Tongue (tissue), 2 donors: Measurements from ENCODE around the gene UBA1. TPM values are rescaled to one million over a fixed set of nuclear protein-coding genes. Genes with fewer than 3 reads are reported as not detected.

Experiments
- DNase-seq: peaks from one replicate; pipeline ENCODE4 v3.0.0-alpha.2; 2015
- total RNA-seq: library from RNA; depleted of rRNA; stranded (reverse); fragments of >200 nt; gene quantifications from one replicate; pipeline ENCODE4 v1.2.3, GENCODE V29; 2014

Gene UBA1
- total RNA-seq, result 127 TPM

DNA sequence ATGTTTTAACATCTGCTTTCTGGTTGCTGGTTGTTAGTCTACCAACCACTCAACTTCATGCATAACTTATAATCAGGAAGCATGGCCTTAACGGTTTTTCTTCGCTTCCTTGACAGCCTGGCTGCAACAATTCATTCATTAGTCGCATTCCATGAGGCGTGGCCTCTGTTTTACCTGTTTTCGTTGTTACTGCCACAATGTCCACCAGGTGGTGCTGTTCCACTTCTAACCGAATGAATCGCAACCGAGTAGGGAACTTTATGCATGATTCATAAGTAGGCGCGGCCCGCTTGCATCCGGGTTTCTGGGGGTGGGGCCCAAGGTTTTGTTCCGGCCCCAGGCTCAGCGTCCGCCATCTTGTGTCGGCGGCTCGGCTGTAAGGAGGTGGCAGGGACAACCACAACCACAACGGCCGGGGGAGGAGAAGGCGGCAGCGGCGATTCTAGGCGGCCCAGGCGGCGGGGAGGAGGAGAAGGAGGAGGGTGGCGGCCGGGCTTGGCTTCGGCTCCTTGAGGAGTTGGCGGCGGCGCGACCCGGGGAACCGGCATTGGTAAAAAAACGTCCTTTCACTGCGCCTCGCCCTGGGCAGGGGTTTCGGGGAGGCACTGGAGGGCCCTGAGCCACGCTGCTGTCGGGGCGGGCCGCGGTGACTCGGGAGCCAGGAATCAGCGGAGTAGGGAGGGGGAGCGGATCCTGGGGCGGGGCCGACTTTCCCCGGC lies at the start of gene UBA1:
TSS of gene UBA1 (plus strand) at position 355 of the 719 bp plus-strand sequence. CDS start 4,974 bp downstream, outside the sequence.
- peak; percentile 96 for DNase-seq

DNA sequence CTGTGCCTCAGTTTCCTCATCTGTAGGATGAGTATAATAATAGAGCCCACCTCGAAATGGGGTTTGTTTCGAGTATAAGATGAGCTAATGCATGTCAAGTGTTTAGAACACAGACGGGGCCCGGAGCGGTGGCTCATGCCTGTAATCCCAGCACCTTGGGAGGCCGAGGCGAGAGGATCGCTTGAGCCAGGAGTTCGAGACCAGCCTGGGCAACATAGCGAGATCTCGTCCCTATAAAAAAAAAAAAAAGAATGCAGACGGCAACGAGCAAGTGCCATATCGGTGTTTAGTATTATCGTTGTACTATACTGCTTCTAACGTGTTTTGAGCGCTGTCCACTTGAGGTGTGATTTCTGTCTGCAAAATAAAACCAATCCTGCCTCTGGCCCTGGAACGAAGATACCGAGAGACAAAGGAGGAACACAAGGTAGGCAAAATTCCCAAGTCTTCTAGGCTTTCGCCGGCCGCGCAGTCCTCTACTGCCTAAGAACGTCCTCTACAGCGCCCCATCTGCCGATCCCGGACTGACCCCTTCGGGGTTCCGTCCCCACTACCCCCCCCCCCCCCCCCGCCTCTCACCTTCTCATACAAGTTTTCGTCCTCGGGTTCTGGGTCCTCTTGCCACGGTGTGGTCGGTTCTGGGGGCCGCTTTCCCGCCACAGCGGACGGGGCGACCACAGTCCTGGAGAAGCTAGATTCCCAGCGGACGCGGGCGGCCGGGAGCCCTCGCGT lies 49.6 kb upstream of the UBA1 start:
- DNase-seq, result peak; percentile 63

DNA sequence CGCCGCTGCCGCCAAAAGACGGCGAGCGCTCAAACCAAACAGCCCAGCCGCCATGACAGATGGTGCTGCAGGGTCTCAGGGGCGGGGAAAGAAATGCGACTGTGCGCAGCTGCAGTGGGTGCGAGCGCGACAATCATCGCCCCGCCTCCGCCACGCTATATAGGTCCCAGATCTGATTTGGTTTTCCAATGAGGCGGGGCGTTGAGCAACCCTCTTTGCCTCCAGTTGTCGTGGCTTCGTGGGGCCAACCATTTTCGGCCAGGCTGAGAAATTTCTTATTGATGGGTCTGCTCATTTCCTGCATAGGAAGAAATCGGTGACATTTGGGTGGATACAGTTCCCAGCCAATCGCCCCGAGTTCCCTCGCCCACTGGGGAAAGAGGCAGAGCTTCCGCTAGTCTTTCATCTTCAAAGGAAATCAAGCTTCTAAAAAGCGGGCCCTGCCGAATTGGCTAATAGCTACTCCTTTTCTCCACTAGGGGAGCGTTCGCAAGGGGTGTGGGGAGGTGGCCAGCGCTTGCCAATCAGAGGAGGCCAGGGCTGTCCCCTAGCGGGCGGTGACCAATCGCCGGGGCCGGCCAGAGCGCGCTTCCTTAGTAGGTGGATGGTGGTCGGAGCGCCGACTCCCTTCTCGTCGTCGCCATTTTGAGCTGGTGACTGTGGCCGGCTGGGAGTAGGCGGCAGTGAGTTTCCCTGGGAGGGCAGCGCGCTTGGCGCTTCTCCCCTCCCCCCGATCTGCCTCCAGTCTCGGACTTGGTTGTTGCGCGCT lies 48.8 kb upstream of the UBA1 start, which contains the start of the genes NDUFB11 and RBM10:
TSS of gene NDUFB11 (minus strand) at position 77 of the 769 bp plus-strand sequence. CDS start at position 54, 23 bp downstream.
TSS of gene RBM10 (plus strand) at position 596 of the 769 bp plus-strand sequence. CDS start 2,261 bp downstream, outside the sequence.
- peak; percentile 96 for DNase-seq

DNA sequence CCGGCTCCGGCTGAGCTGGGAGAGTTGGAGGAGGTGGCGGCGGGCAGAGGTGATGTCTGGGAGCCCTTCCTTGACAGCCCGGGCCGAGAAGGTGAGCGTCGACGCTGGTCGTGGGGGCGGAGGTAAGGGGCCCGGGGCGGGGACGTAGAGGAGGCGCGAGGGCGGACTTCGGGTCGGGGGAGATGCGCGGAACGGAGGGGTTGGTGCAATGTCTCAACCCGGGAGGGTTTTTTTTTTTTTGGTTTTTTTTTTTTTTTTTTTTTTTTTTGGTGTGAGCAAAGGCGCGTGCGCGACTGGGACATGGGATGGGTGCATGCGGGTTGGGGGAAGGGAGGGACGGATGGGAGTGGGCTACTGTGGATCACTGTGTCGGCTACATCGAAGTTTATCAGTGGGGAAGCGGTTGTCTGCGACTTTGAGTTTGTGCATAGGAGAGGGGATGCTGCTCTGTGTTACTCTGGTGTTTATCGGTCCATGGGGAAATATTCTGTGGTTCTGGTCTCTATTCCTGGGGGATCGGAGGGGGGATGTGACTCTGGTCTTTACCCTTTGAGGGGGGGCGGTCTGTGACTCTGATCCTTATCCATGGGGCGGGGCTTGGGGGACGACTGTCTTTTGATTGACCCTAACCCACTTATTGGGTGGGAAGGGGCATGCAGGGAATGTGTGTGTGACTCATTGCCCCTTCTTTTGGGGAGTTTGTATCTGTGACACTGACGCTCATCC lies 48.1 kb upstream of the UBA1 start:
- DNase-seq, result peak; percentile 8

DNA sequence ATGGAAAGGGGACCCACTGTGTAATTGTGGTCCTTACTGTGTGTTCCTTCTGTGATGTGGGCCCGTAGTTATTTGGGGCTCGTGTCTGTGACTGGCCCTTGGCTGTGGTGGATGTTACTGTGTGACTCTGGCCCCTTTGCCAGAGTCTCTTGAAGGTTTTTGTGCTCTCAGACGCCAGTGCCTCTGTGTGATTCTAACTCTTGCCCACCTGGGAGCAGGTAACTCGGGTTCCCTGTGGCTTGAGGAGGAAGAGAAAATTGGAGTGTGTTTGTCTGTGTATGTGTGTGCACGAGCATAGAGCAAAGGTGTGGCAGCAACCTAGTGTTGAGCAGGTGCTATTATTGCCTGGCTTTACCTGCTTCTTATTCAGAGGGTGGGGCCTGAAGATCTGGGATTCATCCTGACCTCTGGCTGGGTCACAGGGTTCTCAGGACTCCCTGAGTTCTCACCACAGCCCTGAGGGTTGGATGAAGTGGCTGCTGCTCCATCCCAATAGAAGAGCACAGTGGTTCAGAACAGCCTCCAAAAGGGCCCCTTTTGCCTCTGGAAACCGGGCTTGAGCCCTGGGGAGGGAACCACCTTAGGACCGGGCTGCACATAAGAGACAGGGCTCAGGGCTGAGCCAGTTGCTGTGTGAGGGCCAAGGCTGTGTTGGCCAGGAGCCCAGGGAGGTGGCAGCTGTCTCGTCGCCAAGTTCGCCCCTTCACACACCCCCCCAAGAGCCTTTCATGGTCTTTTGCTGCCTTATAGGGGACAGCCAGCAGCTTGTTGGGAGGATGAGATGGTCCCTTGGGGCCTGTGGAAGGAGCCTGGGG lies 47.3 kb upstream of the UBA1 start:
- peak; percentile 45 for DNase-seq

DNA sequence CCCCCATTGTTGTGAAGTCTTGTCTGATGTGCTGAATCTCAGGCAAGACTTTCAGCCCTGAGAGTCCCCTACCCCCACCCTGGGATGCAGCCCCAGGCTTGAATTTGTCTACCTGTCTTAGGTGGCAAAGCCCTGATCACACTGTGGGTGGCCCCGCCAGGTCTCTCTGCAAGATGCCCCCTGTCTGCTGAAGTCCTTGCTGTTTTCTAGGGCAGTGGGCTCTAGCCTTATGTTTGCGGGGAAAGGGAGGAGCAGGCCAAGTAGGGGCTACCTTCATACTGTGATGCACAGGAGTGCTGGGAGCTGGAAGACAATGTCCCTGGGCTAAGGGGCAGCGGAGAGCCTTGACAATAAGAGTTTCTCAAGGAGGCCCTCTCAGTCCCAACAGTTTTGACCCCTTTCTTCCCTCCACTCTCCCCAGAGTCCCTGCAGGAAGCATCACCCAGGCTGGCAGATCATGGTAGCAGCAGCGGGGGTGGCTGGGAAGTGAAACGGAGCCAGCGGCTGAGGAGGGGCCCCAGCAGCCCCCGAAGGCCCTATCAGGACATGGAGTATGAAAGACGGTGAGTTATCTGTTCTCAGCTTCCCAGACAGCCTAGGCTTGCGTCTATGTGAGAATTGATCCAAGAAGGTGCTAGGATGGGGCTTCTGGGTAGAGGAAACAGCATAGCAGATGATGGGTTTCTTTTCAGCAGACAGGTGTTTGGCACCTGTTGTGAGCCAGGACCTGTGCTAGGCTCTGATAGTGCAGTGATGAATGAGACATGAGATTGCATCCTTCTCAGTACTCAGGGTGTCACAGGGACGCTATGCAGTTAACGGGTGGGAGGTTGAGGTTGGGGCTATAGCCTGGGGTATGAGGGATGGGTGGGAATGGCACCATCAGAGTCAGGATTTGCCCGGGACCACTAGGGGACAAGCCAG lies 46.4 kb upstream of the UBA1 start:
- DNase-seq, result no peak

DNA sequence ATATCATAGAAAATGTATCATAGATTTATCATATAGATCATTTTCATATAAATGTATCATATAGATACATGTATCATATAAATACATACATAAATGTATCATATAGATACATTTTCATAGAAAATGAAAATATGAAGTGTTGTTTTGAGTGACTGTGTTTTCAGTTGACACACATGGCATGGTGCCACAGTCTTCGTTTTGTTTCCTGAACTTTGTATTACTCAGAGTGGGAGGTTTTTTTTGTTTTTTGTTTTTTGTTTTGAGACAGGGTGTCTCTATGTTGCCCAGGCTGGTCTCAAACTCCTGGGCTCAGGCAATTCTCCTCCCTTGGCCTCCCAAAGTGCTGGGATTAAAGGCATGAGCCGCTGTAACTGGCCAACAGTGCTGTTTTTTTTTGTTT lies 44.7 kb upstream of the UBA1 start:
- DNase-seq, result no peak

DNA sequence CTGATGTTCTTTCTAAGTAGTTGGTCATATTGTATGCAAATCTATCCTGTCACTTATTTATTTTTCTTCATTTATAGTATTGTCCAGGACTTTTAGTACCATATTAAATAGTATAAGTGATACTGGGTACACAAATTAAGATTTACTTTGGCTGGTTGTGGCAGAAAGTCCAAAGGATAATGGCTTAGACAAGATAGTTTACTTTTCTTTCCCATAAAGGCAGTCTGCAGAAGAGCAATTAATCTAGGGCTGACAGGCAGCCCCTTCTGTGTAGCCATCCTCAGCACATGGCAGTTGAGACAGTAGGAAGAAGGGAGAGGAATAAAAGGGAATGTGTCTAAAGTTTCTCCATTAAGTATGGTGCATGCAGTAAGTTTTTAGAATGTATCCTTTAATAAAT lies 42.2 kb upstream of the UBA1 start:
- DNase-seq, result no peak

DNA sequence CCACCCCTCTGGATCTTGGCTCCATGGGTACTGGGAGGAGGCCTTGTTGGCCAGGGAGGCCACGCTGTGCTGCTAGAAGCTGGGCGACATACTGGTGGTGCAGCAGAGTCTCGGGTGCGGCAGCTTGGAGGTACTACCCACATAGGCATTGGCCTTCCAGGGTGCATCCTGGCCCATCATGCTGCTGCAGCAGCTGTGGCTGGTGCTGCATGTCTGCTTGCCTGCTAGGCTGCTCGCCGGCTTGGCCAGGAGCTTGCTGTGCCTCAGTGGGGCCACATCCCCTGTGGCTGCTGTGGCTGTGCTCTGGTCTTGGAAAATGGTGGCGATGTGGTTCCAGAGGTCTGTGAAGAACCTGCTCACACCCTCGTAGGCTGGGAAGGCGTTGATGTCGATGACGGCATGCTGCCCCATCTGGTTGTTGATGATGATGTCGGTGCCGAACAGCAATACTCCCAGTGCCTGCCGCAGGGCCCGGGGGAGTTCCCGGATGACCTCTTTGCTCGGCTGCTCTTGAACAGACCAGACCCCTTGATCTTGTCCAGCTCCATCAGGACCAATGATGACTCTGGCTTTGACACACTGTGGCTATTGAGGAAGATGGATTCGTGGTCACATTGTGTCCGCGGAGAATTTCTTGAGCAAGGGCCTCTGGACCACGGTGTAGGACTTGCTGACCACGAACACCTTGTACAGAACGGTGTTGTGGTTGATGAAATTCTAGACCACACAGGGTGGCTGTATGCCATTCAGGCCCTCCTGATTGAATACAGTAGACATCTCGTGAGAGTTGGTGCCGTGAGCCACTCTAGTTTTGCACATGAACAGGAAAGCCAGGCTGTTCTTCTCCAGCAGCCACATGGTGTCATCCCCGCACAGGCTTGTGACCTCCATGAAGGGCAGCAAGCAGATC lies 36.8 kb upstream of the UBA1 start:
- no peak for DNase-seq

DNA sequence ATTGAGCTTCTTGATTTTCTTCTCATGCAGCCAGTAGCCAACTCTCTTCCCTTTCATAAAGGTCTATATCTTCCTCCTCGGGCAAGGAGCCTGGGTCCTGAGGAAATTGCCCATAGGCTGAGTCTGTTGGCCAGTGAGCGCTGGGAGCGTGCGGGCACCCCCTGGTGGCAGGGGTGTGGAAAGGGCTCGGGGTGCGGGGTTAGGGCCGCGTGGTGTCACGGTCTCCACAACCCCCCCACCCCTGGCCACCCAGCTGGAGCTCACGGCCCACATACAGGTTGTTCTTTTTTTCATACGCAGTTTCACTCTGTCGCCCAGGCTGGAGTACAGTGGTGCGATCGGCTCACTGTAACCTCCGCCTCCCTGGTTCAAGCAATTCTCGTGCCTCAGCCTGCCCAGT lies 35.5 kb upstream of the UBA1 start:
- DNase-seq, result no peak

DNA sequence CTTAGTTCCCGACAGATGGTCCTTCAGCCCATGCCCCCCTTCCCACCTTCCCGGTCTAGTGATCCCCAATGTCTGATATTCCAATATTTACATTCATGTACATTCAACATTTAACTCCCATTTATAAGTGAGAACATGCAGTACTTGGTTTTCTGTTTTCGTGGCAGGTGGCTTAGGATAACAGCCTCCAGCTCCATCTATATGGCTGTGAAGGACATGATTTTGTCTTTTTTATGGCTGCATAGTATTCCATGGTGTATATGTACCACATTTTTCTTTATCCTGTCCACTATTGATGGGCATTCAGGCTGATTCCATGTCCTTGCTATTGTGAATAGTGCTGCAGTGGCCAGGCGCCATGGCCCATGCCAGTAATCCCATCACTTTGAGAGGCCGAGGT lies 34.8 kb upstream of the UBA1 start:
- no peak for DNase-seq

DNA sequence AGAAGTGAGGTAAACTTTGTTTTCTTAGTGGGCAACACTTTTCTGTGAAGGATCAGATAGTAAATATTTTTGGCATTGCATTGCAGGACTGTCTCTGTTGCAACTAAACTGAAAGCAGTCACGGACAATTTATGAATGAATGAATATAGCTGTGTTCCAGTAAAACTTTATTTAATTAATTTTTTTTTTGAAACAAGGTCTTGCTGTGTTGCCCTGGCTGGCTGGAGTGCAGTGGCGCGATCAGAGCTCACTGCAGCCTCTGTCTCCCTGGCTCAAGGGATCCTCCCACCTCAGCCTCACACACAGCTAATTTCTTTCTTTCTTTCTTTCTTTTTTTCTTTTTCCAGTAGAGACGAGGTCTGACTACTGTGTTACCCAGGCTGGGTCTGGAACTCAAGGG lies 32.8 kb upstream of the UBA1 start:
- DNase-seq, result no peak

DNA sequence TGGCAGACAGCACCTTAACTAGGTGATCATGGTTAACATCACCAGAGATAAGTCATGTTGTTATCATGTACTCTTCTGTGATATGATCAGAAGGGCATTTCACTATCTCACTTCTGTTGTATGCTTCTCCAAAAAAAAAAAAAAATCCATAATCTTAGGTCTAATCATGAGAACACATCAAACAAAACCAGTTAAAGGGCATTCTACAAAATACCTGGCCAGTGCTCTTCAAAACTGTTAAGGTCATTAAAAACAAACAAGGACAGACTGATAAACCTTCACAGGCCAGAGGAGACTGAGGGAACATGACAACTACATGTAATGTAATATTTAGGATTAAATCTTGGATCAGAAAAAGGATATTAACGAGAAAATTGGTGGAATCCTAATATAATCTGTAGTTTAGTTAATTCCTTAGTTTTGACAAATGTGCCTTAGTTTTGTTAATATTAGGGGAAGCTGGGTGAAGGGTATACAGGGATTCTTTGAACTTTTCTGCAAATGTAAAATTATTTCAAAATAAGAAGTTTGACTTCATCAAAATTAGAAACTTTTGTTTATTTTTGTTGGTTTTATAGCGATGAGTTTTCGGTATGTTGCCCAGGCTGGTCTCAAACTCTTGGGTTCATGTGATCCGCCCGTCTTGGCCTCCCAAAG lies 30.6 kb upstream of the UBA1 start:
- no peak for DNase-seq

DNA sequence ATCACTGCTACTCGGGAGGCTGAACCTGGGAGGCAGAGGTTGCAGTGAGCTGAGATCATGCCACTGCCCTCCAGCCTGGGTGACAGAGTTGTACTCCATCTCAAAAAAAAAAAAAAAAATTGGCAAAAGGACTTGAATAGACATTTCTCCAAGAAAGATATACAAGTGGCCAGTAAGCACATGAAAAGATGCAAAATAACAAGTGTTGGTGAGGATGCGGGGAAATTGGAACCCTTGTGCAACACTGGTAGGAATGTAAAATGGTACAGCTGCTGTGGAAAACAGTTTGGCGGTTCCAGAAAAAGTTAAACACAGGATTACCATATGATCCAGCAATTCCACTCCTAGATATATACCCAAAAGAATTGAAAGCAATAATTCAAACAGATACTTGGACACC lies 29.2 kb upstream of the UBA1 start:
- DNase-seq, result no peak

DNA sequence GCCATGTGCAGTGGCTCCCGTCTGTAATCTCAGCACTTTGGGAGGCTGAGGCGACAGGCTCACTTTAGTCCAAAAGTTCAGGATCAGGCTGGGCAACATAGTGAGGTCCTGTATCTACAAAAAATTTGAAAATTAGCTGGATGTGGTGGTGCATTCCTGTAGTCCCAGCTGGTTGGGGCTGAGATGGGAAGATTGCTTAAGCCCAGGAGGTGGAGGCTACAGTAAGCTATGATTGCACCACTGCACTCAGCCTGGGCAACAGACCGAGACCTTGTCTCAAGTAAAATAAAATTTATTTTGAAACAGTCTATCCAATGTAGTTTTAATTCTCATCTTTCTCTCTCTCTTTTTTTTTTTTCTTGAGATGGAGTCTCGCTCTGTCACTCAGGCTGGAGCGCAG lies 27.5 kb upstream of the UBA1 start:
- DNase-seq, result no peak

DNA sequence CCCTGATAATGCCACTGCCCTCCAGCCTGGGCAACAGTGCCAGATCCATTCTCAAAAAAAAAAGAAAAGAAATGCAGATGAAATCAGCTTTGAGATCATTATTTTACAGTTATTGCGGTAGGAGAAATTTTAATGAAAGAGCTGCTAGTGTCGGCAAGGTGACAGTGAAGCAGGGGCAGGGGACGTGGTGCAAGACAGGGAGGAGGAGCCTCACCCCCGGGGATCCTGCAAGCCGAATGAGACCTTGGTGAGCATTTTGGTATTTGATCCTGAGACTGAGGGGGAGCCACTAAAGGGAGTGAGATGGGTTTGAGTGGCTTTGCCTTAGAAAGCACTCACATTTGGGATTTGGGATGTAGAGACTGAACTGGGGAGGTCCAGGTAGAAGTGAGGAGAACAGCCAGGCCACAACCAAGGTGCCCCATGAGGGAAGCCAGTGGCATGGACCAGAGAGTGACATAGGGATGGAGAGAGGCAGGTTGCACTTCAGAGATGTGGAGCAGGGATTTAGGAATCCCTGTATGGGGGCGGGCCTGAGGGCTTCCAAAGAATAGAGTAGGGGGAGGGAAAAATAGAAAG lies 25.0 kb upstream of the UBA1 start:
- no peak for DNase-seq

DNA sequence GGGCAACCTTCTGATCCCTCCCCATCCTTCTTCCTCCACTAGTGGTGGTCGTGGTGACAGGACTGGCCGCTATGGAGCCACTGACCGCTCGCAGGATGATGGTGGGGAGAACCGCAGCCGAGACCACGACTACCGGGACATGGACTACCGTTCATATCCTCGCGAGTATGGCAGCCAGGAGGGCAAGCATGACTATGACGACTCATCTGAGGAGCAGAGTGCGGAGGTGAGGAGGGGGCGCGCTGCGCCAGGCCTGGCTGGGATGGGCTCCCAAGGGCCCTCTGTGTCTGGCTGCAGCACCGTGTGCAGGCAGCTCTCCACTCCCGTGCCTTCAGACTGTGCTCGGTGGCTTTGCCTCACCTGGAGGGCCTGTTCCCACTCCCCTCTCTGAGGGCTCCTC lies 24.4 kb upstream of the UBA1 start:
- DNase-seq, result no peak
